Measurements from ENCODE around the gene ASIC4.

The ASIC4 gene

DNA sequence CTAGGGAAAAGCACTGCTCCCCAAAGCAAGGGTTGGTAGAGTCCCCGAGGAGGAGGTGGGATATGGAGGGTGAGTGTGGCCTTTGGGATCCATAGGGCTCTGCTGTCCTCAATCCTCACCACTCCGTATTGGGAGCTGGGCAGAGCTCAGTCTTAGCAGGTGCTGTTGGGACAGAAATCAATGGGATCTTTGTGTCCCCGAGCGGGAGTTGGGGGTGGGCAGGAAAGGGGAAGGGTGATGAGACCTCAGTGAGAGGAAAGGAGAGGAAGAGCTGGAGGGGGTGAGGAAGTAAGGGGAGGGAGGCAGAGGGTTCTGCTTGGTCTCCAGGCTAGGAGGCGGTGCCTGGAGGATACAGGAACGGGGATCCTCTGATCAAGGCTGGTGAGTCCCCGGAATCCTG is 2.6 kb downstream of the ASIC4 start:
- DNase-seq: no peak

DNA sequence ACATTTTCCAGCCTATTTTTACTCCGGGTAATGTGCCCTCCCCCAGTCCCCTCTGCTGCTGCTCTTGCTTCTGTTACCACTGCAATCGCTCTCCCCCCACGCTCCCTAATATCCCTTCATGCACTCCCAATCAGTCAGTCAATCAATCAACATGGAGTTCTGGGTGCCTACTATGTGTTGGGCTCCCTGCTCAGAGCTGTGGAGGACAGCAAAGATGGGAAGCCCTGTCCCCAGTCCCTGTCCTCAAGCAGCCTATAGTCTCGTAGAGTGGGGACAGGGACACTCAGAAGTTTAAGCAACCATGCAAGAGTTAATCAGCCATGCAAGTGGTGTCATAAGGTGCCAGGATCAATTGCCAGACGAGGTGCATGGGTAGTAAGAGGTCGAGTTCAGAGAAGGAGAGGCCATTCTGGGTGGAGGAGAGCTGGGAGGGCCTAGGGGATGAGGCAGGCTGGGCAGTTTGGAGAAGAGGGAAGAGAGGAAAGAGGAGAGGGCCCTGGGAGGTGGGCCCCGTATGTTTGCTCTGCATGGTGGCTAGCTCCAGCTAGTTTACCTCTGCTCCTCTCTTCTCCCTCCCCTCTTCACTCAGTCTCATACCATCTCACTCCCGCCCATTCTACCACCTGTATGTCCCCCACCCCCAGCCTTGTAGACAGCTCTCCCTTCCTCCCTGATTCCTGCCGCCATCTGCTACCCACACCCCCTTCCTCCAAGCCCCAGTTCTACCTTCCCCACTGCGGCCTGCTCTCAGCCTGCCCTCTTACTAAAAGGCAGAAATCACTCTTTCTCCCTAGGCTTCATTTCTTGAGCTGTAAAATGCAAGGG is 3.9 kb downstream of the ASIC4 start:
- DNase-seq: no peak

DNA sequence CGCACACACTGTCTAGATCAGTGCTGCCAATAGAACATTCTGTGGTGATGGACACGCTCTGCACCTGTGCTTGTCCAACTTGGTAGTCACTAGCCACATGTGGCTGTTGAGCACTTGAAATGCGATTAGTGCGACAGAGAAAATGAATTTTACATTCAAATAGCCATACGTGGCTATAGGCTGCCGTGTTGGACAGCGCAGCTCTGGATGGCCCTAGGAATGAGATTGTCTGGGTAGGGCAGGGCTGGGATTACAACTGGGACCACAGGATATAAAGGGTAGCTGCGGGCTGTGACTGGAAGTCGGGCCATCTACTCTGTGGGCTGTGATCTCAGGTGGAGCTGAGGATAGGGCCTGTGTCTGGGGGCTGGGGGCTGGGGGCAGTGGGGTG is 5.2 kb downstream of the ASIC4 start:
- no peak for DNase-seq

DNA sequence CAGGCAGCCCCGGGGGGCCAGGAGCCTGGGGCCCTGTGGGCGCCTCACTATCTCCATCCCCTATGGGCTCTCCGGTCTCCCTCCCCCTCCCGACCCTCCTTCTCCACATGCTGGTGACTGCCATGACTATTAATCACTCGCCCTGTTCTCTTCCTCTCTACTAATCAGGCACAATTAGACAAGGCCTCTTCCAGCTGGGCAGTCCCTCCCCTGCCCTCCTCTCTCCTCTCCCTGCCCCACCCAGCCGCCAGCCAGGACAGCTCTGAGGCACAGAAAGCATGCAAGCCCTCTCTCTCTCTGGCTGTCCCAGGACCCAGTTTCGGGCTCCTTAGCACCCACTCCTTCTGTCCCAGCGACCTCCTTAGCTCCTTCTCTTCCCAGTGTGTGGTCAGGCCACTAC is 5.8 kb downstream of the ASIC4 start:
- DNase-seq: no peak

DNA sequence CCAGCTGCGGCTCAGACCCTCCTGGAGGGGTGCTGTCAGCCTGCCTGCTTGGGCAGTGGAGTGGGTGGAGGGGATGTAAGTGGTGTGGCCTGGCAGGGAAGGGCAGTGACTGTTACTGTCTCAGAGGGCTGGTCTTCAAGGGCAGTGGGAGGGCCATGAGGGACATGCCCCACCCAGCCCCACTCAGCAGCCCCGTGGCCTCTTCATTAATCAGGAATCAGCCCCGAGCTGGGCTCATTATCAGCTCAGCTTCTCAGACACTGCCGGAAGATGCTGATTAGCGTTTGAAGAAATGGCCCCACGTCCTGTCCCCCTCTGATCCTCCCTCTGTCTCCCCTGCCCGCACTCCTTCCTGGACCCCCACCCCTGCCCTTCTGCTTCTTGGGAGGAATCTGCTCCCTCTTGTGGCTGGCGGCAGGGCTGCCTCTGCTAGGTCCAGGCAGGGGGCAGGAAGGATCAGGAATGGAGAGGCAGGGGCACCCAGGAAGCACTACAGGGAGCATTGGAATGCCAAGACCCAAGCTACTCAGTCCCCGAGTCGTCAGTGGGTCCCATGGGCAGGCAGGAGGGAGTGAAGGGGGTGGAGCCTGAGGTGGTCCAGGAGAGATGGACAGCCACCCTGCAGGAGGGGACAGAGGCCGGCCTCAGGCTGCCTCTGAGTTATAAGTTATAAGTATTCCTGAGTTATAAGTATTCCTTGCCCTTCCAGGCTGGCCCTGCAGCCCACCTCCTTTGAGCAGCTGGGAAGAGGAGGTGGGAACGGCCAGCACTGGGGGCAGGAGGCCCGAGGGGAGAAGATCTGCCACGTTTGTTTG is 7.0 kb downstream of the ASIC4 start:
- no peak for DNase-seq

DNA sequence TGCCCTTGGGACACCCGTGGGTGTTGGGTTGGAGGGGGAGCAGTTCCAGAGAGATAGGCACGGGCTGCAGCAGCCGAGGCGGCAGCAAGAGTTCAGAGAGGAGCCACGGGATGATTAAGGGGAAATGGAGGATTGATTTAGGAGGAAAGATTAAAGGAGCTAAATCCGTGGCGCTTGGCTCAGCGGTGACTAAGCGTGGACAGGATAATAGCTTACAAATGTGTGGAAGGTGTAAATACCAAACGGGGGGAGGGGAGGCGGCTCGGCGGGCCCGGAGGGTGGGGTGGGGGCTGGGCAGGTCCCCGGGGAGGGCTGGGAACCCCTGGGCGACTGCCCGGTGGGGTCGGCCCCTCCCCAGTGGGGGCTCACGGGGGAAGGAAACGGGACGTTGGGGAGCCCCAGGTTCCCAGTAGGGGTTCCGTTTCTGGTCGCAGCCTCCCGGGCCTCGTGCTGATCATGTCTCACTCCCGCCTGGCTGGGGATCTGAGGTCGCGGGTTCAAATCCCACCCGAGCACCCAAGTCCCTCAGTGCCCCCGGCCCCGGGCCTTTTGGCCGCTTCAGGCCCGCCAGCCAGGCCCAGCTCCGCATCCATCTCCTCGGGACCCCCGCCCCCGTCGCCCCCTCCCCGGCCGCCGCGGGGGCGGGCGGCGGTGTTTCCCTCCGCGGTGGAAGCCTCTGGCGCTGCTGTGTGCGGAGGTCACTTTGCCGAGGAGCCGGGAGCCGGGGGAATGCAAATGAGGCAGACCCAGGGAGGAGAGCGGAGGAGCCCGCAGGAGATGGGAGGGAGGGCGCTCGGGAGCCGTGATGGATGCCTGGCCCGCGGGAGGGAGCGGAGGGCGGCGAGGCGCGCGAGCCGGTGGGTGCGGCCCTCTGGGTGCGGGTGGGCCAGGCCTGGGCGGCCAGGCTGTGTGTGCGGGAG is 8.1 kb downstream of the ASIC4 start:
- no peak for DNase-seq

DNA sequence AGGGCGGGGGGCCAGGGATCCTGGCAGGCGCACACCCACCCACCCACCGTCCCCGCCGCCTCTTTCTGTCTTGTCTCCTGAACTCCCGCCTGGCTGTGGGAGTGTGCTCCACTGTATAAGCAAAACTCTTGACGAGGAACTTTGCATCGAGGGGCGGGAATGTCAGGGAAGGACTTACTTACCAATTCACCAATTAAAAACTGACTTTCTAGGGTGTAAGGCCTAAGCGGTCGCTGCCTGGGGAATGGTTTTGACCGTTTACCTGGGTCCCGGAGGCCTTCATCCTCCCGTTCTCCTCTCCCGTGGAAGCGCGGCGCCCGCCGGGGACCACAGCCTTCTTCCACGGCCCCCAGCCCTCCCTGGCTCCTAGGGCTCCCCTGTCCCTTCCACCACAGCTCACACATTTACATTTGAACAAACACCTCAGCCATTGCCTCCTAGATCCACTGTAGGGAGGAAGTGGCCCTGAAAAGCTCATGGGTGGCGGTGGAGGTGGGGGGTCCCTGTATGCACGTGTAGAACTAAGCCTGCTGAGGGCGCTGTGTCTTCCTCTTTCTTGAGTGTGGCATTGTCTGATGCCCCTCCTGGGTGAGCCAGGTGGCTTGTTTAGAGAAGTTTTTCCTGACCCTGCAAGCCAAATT is 8.9 kb downstream of the ASIC4 start:
- DNase-seq: no peak

DNA sequence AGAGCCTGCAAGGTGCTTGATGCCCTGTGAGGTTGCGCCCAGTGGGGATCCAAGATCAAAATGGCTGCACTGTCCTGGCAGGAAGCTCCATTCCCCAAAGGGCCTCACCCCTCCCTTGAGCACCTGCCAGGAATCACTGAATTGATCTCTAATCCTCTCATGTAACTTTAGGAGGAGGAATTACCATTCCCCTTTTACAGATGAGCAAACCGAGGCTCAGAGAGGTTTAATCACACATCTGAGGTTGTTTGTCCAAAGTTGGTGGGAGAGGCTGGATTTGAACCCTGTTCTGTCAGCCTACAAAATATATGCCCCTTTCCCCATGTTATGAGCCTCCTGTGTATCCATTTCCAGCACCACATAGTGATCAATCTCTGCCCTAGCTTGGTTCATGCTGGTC is 10.5 kb downstream of the ASIC4 start:
- no peak for DNase-seq

DNA sequence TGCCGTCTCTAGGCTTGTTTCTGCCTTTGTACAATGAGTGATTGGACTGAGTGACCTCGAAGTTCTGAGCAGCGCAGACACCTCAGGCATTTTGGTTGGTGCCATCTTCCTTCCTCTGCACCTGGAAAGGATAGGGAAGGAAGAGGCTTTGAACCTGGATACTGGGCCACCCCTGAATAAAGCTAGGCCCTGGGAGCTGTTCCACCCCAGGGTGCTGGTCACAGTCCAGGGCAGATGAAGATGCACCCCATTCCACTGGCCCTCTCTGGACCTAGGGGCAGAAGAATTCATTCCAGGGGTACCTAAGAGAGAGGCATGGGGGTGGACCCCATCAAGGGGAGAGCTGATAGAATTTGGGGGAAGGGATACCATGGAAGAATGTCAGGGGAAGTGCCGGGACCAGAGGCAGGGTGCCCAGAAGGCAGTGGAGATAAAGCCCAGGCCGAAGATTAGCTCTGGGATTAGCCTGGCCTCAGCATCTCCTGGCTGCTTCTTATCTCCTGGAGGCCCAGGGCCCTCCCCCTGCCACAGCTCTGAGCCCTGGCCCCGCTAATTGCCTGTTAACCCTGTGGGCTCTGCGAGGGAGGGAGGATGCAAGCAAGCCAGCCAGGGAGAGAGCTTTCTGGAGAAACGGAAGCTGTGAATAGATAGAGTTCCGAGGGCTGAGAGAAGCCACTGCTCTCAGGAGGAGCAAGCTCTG is 11.4 kb downstream of the ASIC4 start:
- no peak for DNase-seq

DNA sequence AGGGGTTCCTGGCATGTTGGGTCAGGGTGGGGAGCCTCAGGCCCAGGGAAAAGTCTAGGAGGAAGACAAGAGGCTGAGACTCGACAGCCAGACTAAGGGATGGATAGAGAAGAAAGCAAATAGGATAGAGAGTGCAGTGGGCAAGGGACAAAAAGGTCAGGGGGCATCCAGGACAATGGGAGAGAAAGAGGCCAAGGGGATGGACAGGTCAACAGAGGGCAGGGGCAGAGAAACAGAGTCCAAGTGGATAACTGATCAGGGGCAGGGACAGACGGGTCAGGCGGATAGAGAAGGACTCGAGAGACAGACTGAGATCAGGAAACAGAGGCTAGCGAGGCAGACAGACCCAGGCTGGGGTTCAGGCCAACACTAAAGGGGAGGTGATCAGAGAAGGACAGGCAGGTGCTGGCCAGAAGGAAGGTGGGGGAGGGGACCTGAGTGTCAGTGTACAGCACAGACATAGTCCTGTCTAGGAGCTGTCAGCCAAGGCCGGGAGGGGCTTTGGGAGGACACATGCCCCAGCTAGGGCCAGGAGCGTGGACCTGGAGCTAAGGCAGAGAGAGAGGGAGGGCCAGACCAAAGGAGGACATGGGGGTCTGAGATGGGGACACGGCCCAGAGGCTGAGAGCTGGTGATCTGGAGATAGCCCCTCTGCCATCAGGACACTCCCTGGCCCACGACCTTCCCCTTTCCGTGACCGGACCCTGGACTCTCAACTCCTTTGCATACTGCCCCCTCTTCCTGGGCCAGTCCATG is 12.2 kb downstream of the ASIC4 start:
- no peak for DNase-seq

DNA sequence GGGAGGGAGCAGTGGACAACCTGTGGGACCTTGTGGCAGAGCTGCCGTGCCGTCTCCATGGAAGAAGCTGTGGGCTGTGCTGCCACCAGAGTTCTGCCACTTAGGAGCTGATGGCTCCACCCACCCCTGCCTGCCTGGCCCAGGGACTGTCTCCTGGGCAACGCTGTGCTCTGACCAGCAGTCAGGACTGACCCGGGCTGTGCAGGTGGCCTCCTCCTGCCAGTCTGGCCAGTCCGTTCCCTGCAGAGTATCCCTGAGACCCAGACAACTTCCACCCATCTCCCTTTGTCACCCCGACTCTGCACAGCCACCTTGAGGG is 12.8 kb downstream of the ASIC4 start:
- no peak for DNase-seq

DNA sequence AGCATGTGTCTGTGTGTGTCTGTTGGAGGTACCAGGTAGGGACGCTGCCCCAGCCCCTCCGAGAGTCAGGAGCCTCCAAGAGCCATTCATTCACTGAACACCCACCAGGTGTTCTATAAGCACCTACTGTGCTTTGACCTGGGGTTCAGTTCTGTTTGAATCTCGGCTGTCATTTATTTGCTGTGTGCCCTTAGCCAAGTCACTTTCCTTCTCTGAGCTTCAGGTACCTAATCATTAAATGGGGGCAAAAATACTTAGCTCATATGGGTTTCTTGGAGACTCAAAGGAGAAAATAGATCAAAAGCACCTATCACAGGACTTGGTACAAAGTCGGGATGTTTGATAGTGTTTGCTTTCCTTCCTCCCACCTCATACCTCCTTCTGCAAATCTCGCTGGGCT is 13.2 kb downstream of the ASIC4 start:
- no peak for DNase-seq

DNA sequence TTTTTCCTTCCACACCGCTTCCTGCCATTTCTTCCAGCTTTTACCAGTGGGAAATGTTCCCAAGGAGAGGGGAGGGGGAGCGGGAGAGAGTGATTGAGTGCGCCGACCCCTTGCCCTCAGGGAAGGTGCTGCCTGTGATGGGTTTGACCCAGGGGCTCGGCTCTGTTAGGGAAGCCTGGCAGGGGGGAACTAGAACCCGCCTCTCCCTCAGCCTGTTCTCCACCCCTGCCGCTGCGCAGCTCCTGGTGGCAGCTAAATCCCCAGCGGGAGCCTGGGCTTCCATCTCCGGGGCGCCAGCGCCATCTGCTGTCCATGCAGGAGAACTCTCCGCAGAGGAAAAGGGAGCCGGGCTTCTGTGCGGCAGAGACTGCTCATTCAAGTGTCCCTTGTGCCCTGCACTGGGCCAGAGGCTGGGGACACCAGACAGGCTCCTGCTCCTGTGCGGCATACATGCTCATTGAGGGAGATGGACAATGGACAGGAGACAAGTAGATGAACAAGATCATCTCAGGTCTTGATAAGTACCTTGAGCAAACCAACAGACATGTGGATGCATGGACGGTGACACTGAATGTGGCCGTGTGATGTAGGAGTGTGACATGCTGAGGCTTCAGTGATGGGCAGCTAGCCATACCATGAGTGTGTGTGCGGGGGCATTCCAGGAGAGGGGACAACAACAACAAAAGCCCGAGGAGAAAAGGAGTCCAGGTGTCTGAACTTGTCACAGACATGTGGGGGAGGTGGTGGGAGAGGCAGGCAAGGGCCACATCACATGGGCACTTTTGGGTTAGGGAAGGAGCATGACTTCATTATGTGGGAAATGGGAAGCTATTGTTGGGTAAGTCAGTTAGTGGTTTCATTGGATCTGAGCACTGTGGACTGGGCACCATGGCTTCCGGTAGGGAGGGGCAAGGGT is 16.0 kb downstream of the ASIC4 start:
- peak; percentile 72 for DNase-seq

DNA sequence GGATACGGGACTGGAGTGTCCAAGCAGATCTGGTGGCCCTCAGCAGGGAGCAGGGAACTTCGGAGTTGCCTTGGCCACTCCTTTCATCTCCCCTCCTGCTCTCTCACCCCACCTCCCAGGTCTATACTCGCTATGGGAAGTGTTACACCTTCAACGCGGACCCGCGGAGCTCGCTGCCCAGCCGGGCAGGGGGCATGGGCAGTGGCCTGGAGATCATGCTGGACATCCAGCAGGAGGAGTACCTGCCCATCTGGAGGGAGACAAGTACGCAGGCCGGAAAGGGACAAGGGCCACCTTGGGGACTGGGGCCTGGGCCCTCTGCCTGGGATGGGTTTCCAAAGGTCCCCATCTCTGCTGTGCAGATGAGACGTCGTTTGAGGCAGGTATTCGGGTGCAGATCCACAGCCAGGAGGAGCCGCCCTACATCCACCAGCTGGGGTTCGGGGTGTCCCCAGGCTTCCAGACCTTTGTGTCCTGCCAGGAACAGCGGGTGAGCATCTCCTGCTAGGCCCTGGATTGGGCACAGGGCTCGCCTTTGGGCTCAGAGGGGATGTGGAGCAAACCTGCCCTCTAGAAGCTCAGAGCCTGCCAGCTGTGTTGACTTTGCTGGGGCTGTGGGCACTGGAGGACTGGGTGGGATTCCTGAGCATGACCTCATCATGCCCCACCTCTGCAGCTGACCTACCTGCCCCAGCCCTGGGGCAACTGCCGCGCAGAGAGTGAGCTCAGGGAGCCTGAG is 17.5 kb downstream of the ASIC4 start:
- DNase-seq: no peak

DNA sequence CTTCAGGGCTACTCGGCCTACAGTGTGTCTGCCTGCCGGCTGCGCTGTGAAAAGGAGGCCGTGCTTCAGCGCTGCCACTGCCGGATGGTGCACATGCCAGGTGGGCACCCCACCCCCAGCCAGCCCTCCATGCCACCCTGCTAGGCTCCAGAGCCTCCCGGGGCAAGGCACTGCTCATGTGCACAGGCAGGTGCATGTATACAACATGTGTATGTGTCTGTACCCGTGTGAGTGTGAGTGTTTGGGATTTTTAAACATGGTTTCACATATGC is 18.0 kb downstream of the ASIC4 start:
- DNase-seq: no peak

DNA sequence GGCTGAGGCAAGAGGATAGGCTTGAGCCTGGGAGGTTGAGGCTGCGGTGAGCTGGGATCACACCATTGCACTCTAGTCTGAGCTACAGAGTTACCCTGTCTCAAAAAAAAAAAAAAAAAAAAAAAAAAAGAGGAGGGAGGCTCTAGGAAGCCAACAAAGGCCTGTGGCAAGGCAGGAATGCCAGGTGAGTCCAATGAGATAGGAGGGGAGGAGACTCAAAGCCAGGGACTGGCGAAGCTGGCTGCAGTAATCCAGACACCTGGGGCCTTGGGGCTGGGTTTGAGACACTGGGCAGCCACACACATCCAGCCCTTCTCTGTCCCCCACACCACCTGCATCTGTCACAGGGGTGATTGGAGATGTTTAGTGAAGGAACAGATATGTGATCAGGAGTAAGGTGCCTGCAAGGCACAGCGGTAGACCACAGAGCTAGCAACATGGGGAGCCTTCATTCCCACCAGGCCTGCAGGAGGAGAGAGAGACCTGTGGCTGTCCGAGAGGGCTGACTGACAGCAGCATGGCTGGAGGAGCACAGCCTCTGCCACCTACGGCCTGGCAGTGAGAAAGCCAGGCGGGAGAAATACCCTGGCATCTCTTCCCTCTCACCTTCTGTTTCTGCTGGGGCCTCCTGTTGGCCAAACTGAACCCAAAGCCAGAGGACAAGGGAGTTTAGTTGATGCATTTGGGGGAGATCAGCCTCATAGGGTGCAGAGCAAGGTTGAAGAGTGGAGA is 19.8 kb downstream of the ASIC4 start:
- no peak for DNase-seq

DNA sequence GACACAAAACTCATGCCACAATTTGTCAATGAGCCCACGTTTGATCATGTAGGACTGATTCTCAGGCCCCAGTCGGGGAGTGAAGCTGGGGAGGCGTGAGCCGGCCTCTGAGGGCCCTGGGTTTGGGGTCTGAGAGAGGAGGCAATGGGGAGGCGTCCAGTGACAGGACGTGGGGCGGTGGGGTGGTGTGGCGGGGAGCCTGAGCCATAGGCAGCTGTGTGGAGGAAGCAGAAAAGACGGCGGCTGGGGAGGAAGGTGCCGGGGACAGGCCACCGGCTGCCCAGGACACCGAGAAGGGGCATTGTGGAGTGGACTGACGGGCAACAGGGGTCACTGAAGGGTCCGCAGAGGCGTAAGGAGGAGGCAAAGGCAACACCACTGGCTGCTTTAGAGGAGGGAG is 22.1 kb downstream of the ASIC4 start:
- no peak for DNase-seq

DNA sequence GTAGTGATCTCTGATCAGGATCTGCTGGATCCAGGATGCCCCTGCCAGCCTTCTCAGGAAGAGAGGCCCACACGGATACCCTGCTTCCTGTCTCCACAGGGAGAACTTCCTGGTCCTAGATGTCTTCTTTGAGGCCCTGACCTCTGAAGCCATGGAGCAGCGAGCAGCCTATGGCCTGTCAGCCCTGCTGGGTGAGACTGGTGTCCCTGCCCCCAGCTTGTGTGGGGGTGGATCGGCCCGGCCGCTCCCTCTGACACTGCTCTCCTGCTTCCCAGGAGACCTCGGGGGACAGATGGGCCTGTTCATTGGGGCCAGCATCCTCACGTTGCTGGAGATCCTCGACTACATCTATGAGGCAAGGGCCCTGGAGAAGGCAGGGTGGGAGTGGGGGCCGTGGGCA is 22.7 kb downstream of the ASIC4 start:
- DNase-seq: no peak
